Measurements from ENCODE around the gene TTL.
"Not testable (repeated sequence)": the region's sequence is repeated elsewhere in the genome, so short reads cannot be mapped to it uniquely, and the experiment has no call there.

The TTL gene

DNA sequence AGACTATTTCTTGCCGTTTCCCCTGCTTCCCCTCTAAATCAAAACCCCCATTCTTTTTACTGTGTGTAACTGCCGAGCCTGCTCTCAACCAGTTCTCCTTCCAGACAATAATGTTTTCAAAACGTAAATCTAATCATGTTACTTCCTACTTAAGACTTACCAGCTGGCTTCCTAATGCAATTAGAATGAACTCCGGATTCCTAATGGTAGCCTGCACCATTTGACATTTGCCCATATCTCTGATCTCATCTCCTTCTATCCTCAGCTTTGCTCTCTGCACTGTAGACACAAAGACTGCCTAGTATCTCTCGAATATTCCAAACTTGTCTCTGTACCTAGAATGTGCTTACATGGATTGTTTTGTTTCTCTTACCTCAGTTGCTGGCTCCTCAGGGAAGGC lies 12.9 kb downstream of the TTL start:
- peaks cover 13% of the 10 kb centered on the region for H3K36me3 ChIP-seq (ENCODE audit: insufficient read depth, low read length)
- no peak overlapping the region for H3K27ac ChIP-seq (ENCODE audit: low read depth, low read length)
- H3K9ac ChIP-seq (ENCODE audit: low read length), result no peak overlapping the region
- no peaks in the 10 kb centered on the region for H3K9me3 ChIP-seq (ENCODE audit: low read length)
- no peaks in the 10 kb centered on the region for H3K4me1 ChIP-seq (ENCODE audit: insufficient read depth, low read length)
- no peak overlapping the region for H3K4me3 ChIP-seq (ENCODE audit: low read depth in 1 of 2, low read length in 2 of 2)
- no peaks in the 10 kb centered on the region for H3K27me3 ChIP-seq (ENCODE audit: control insufficient read depth in 1 of 2, insufficient read depth in 2 of 2, low read length in 2 of 2)

DNA sequence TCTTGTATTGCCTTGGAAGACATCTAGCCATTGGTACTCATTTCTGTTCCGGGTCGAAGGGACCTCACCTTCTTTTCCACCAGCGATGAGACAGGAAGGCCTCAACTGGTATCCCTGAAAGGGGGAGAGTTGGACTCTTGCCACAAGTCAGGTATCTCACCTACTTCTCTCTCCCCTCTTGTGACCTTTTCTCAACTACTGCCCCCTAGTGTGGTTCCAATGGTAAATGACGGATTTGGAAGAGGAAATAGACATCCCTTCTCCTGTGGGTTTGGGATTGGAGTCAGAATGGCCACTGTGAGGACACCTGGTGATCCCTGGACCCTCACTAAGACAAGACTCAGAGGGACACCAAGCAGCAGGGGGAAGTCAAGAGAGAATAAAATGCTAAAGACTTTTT lies 13.9 kb downstream of the TTL start:
- H3K36me3 ChIP-seq (ENCODE audit: insufficient read depth, low read length), result peaks cover 13% of the 10 kb centered on the region
- not testable (repeated sequence) for H3K27ac ChIP-seq (ENCODE audit: low read depth, low read length); H3K27me3 ChIP-seq (ENCODE audit: control insufficient read depth in 1 of 2, insufficient read depth in 2 of 2, low read length in 2 of 2); H3K4me3 ChIP-seq (ENCODE audit: low read depth in 1 of 2, low read length in 2 of 2); H3K9ac ChIP-seq (ENCODE audit: low read length); H3K4me1 ChIP-seq (ENCODE audit: insufficient read depth, low read length); H3K9me3 ChIP-seq (ENCODE audit: low read length)

GRCh38 chr2:112500850-112501484 lies 19.0 kb downstream of the TTL start:
- not testable (repeated sequence) for H3K27ac ChIP-seq (ENCODE audit: low read depth, low read length); H3K4me1 ChIP-seq (ENCODE audit: insufficient read depth, low read length); H3K9ac ChIP-seq (ENCODE audit: low read length); H3K9me3 ChIP-seq (ENCODE audit: low read length); H3K36me3 ChIP-seq (ENCODE audit: insufficient read depth, low read length); H3K27me3 ChIP-seq (ENCODE audit: control insufficient read depth in 1 of 2, insufficient read depth in 2 of 2, low read length in 2 of 2); H3K4me3 ChIP-seq (ENCODE audit: low read depth in 1 of 2, low read length in 2 of 2)

DNA sequence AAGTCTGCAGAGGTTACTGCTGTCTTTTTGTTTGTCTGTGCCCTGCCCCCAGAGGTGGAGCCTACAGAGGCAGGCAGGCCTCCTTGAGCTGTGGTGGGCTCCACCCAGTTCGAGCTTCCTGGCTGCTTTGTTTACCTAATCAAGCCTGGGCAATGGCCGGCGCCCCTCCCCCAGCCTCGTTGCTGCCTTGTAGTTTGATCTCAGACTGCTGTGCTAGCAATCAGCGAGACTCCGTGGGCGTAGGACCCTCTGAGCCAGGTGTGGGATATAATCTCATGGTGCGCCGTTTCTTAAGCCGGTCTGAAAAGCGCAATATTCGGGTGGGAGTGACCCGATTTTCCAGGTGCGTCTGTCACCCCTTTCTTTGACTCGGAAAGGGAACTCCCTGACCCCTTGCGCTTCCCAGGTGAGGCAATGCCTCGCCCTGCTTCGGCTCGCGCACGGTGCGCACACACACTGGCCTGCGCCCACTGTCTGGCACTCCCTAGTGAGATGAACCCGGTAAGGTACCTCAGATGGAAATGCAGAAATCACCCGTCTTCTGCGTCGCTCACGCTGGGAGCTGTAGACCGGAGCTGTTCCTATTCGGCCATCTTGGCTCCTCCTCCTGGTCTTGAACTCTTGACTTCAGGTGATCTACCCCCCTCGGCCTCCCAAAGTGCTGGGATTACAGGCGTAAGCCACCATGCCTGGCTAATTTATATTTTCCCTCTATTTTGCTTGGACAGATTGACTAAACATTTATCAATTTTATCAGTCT lies 27.5 kb downstream of the TTL start:
- H3K27ac ChIP-seq (ENCODE audit: low read depth, low read length); H3K27me3 ChIP-seq (ENCODE audit: control insufficient read depth in 1 of 2, insufficient read depth in 2 of 2, low read length in 2 of 2); H3K36me3 ChIP-seq (ENCODE audit: insufficient read depth, low read length); H3K9ac ChIP-seq (ENCODE audit: low read length); H3K4me3 ChIP-seq (ENCODE audit: low read depth in 1 of 2, low read length in 2 of 2); H3K4me1 ChIP-seq (ENCODE audit: insufficient read depth, low read length); H3K9me3 ChIP-seq (ENCODE audit: low read length): not testable (repeated sequence)

DNA sequence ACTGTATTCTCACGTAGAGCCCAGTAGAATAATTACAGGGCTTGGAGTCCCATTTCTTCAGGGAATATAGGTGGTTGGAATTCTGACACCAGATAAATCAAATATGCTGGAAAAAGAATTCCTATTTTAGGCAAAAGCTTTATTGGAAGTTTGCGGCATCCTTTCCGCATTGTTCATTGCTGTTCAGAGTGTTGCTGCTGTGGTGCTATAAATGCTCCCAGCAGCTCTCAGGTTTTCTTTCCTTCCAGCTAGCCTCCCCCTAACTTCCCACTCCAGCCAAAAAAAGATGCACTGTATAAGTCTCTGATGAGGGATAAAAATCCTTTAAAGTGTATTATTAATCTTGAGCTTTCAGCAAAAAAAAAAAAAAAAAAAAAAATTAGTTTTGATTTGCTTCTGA lies 34.8 kb downstream of the TTL start:
- Histone ChIP-seq H3K27me3 (ENCODE audit: control insufficient read depth in 1 of 2, insufficient read depth in 2 of 2, low read length in 2 of 2) (no peaks in the 10 kb centered on the region), H3K27ac (ENCODE audit: low read depth, low read length) (no peak overlapping the region), H3K9me3 (ENCODE audit: low read length) (no peaks in the 10 kb centered on the region), H3K4me3 (ENCODE audit: low read depth in 1 of 2, low read length in 2 of 2) (no peak overlapping the region), H3K9ac (ENCODE audit: low read length) (no peak overlapping the region), H3K36me3 (ENCODE audit: insufficient read depth, low read length) (peaks cover 17% of the 10 kb centered on the region), H3K4me1 (ENCODE audit: insufficient read depth, low read length) (no peaks in the 10 kb centered on the region)

DNA sequence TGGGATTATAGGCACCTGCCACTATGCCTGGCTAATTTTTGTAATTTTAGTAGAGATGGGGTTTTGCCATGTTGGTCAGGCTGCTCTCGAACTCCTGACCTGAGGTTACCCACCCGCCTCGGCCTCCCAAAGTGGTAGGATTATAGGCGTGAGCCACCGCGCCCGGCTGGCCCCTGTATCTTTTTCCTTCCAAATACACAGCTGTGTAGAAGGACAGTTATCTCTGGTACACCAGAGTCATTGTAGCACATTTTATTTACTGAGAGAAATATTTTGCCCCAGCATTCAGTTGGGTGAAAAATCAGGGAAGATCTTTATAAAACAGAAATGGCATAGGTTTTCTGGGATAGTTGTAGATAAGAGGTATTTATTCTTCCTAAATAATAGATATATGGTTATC lies 36.9 kb downstream of the TTL start:
- Histone ChIP-seq H3K27ac (ENCODE audit: low read depth, low read length) (no peak overlapping the region), H3K9ac (ENCODE audit: low read length) (no peak overlapping the region), H3K27me3 (ENCODE audit: control insufficient read depth in 1 of 2, insufficient read depth in 2 of 2, low read length in 2 of 2) (no peaks in the 10 kb centered on the region), H3K4me3 (ENCODE audit: low read depth in 1 of 2, low read length in 2 of 2) (no peak overlapping the region), H3K36me3 (ENCODE audit: insufficient read depth, low read length) (peaks cover 33% of the 10 kb centered on the region), H3K9me3 (ENCODE audit: low read length) (no peaks in the 10 kb centered on the region), H3K4me1 (ENCODE audit: insufficient read depth, low read length) (no peaks in the 10 kb centered on the region)

DNA sequence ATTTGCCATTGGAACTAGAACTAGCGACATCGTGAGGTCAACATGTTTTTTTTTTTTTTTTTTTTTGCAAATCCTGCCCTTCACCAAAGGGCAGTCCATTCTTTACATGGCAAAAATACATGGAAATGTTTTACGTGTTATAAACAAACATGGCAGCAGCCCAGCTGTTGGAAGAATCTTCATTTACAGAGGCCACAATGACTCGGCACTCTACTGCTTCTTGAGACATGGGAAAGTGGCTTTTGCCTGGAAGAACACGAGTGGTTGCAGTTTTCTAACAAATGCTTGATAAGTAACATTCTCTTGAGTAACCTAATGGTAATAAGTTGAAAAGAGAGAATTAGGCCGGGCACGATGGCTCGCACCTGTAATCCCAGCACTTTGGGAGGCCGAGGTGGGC lies 37.5 kb downstream of the TTL start:
- no peak overlapping the region for H3K27ac ChIP-seq (ENCODE audit: low read depth, low read length)
- H3K27me3 ChIP-seq (ENCODE audit: control insufficient read depth in 1 of 2, insufficient read depth in 2 of 2, low read length in 2 of 2), result no peaks in the 10 kb centered on the region
- H3K4me1 ChIP-seq (ENCODE audit: insufficient read depth, low read length), result no peaks in the 10 kb centered on the region
- H3K9me3 ChIP-seq (ENCODE audit: low read length), result no peaks in the 10 kb centered on the region
- peaks cover 33% of the 10 kb centered on the region for H3K36me3 ChIP-seq (ENCODE audit: insufficient read depth, low read length)
- H3K9ac ChIP-seq (ENCODE audit: low read length), result no peak overlapping the region
- H3K4me3 ChIP-seq (ENCODE audit: low read depth in 1 of 2, low read length in 2 of 2), result no peak overlapping the region

DNA sequence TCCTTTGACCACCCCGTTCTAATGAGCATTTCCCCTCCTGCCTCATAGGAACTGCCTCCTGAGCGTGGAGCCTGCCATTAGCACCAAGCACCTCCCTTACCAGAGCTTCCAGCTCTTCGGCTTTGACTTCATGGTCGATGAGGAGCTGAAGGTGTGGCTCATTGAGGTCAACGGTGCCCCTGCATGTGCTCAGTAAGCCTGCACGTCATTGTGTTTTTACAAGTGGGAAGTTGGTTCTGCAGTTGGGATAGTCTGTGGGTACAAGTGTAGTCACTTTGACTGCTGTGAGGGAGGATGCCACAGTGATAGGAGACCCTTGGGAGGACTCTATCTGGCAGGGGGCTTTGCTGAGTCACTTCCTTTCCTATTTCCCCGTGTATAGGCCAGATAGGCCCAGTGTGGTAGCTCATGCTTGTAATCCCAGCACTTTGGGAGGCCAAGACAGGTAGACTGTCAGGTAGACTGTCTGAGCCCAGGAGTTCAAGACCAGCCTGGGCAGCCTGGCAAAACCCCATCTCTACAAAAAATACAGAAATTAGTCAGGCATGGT lies 38.4 kb downstream of the TTL start:
- no peaks in the 10 kb centered on the region for H3K27me3 ChIP-seq (ENCODE audit: control insufficient read depth in 1 of 2, insufficient read depth in 2 of 2, low read length in 2 of 2)
- H3K4me3 ChIP-seq (ENCODE audit: low read depth in 1 of 2, low read length in 2 of 2), result no peak overlapping the region
- peaks cover 33% of the 10 kb centered on the region for H3K36me3 ChIP-seq (ENCODE audit: insufficient read depth, low read length)
- no peaks in the 10 kb centered on the region for H3K4me1 ChIP-seq (ENCODE audit: insufficient read depth, low read length)
- no peaks in the 10 kb centered on the region for H3K9me3 ChIP-seq (ENCODE audit: low read length)
- H3K27ac ChIP-seq (ENCODE audit: low read depth, low read length), result no peak overlapping the region
- H3K9ac ChIP-seq (ENCODE audit: low read length), result no peak overlapping the region

GRCh38 chr2:112523291-112523777 lies 41.4 kb downstream of the TTL start:
- no peak overlapping the region for H3K27ac ChIP-seq (ENCODE audit: low read depth, low read length)
- no peak overlapping the region for H3K4me3 ChIP-seq (ENCODE audit: low read depth in 1 of 2, low read length in 2 of 2)
- H3K9me3 ChIP-seq (ENCODE audit: low read length), result no peaks in the 10 kb centered on the region
- H3K27me3 ChIP-seq (ENCODE audit: control insufficient read depth in 1 of 2, insufficient read depth in 2 of 2, low read length in 2 of 2), result no peaks in the 10 kb centered on the region
- no peak overlapping the region for H3K9ac ChIP-seq (ENCODE audit: low read length)
- peaks cover 35% of the 10 kb centered on the region for H3K36me3 ChIP-seq (ENCODE audit: insufficient read depth, low read length)
- no peaks in the 10 kb centered on the region for H3K4me1 ChIP-seq (ENCODE audit: insufficient read depth, low read length)

DNA sequence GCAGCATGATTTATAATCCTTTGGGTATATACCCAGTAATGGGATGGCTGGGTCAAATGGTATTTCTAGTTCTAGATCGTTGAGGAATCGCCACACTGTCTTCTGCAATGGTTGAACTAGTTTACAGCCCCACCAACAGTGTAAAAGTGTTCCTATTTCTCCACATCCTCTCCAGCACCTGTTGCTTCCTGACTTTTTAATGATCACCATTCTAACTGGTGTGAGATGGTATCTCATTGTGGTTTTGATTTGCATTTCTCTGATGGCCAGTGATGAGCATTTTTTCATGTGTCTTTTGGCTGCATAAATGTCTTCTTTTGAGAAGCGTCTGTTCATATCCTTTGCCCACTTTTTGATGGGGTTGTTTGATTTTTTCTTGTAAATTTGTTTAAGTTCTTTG lies 42.3 kb downstream of the TTL start:
- H3K27me3 ChIP-seq (ENCODE audit: control insufficient read depth in 1 of 2, insufficient read depth in 2 of 2, low read length in 2 of 2); H3K9me3 ChIP-seq (ENCODE audit: low read length); H3K9ac ChIP-seq (ENCODE audit: low read length); H3K4me3 ChIP-seq (ENCODE audit: low read depth in 1 of 2, low read length in 2 of 2); H3K4me1 ChIP-seq (ENCODE audit: insufficient read depth, low read length); H3K27ac ChIP-seq (ENCODE audit: low read depth, low read length): not testable (repeated sequence)
- H3K36me3 ChIP-seq (ENCODE audit: insufficient read depth, low read length), result peaks cover 42% of the 10 kb centered on the region

DNA sequence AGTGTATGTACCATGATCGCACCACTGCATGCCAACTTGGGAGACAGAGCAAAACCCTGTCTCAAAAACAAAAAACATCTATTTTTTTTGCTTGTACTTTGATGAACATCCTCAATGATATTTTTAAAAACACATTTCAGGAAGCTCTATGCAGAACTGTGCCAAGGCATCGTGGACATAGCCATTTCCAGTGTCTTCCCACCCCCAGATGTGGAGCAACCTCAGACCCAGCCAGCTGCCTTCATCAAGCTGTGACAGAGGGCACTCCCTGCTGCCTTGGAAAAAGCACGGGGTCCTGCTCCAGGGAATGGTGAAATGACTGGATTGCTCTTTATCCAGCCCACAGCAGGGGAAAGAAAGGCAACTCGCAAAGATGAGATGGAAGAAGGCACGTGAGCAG lies 46.6 kb downstream of the TTL start:
- H3K36me3 ChIP-seq (ENCODE audit: insufficient read depth, low read length), result peaks cover 29% of the 10 kb centered on the region
- H3K9ac ChIP-seq (ENCODE audit: low read length), result no peak overlapping the region
- no peaks in the 10 kb centered on the region for H3K9me3 ChIP-seq (ENCODE audit: low read length)

DNA sequence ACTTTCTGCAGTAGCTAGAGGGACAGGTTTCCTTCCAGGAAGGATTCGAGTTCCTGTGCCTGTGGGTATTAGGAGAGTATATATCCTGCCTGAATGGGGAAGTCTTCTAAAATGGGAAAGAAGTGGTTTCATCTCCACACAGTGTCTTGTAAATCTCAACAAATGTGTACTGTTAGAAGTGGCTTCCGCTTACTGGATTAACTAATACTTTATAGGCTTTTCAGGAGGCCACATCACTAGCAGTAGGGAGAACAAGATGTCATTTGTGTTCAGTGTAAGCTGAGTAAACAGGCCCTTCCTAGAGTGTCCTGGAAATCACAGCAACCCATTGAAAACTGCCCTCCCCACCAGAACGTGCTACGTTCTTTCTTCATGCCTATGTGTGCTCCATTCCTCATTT lies 47.8 kb downstream of the TTL start:
- no peaks in the 10 kb centered on the region for H3K4me1 ChIP-seq (ENCODE audit: insufficient read depth, low read length)
- peaks cover 30% of the 10 kb centered on the region for H3K36me3 ChIP-seq (ENCODE audit: insufficient read depth, low read length)
- H3K27me3 ChIP-seq (ENCODE audit: control insufficient read depth in 1 of 2, insufficient read depth in 2 of 2, low read length in 2 of 2), result no peaks in the 10 kb centered on the region
- no peak overlapping the region for H3K4me3 ChIP-seq (ENCODE audit: low read depth in 1 of 2, low read length in 2 of 2)
- H3K27ac ChIP-seq (ENCODE audit: low read depth, low read length), result no peak overlapping the region
- no peaks in the 10 kb centered on the region for H3K9me3 ChIP-seq (ENCODE audit: low read length)
- H3K9ac ChIP-seq (ENCODE audit: low read length), result no peak overlapping the region

More for the DNA sequence above, 46.6 kb downstream of the TTL start:
- H3K4me1 ChIP-seq (ENCODE audit: insufficient read depth, low read length), result no peaks in the 10 kb centered on the region
- H3K27me3 ChIP-seq (ENCODE audit: control insufficient read depth in 1 of 2, insufficient read depth in 2 of 2, low read length in 2 of 2), result no peaks in the 10 kb centered on the region
- no peak overlapping the region for H3K4me3 ChIP-seq (ENCODE audit: low read depth in 1 of 2, low read length in 2 of 2)
- no peak overlapping the region for H3K27ac ChIP-seq (ENCODE audit: low read depth, low read length)
